Activated CD8-positive, alpha-beta T cell treated with anti-CD3 and anti-CD28 coated beads, Interleukin-2, amount 10 ng/mL, durations not matched to agents 7 days and 5 days (primary cell): ENCODE results near the gene MYMK. TPM values are rescaled to one million over a fixed set of nuclear protein-coding genes. Genes with fewer than 3 reads are reported as not detected.
A peak's percentile ranks its signal among the peaks of the same experiment; 100 is the strongest.

ENCODE experiments used
- ATAC-seq: fragments of 150-1000 bp; cut with Tn5 transposase; one replicate; pipeline ENCODE4 v1.10.0; 2021; ENCODE audit warnings: moderate library complexity
- CTCF ChIA-PET: fragments of 350-600 bp; sonication (Branson Sonifier 250); formaldehyde crosslinking; loops from one replicate; lab custom pipeline; 2021; ENCODE audit warnings: antibody characterized with exemption; lab: Charles Lee
- POLR2A ChIA-PET: fragments of 350-600 bp; sonication (Branson Sonifier 250); formaldehyde crosslinking; loops from one replicate; lab custom pipeline; 2021; ENCODE audit warnings: antibody characterized with exemption; lab: Charles Lee
- DNase-seq: peaks from one replicate; pipeline ENCODE4 v3.0.0-alpha.2; 2020
- H3K27ac Mint-ChIP-seq: one replicate; pipeline ENCODE4 v1.8.0; 2021; ENCODE audit warnings: mild to moderate bottlenecking, mixed read lengths
- H3K27me3 Mint-ChIP-seq: one replicate; pipeline ENCODE4 v1.8.0; 2021; ENCODE audit warnings: low read depth, mixed read lengths
- H3K36me3 Mint-ChIP-seq: one replicate; pipeline ENCODE4 v1.8.0; 2021; ENCODE audit warnings: low read depth, mixed read lengths
- H3K4me1 Mint-ChIP-seq: one replicate; pipeline ENCODE4 v1.8.0; 2021; ENCODE audit warnings: low read depth, mixed read lengths
- H3K4me3 Mint-ChIP-seq: one replicate; pipeline ENCODE4 v1.8.0; 2021; ENCODE audit warnings: mild to moderate bottlenecking, mixed read lengths
- H3K9me3 Mint-ChIP-seq: one replicate; pipeline ENCODE4 v1.8.0; 2022; ENCODE audit warnings: mixed read lengths; ENCODE audit not compliant: insufficient read depth
- total RNA-seq, 2 experiments: library from RNA; stranded (reverse); gene quantifications; one replicate each; pipeline ENCODE4 v1.2.3, GENCODE V29; 2021

MYMK gene
- total RNA-seq, 2 experiments from 2014 or later = not detected

- ATAC-seq (no peak), DNase-seq (no peak)
- H3K4me1 Mint-ChIP-seq = no peaks in the 10 kb centered on the region
- H3K9me3 Mint-ChIP-seq = no peaks in the 10 kb centered on the region
- peaks cover 12% of the 10 kb centered on the region for H3K27me3 Mint-ChIP-seq
- H3K27ac Mint-ChIP-seq = no peak overlapping the region
- ChIA-PET POLR2A (no interaction called here), CTCF (no interaction called here)
- no peak overlapping the region for H3K4me3 Mint-ChIP-seq
- no peaks in the 10 kb centered on the region for H3K36me3 Mint-ChIP-seq
These were observed 14.4 kb upstream of the MYMK start for GRCh38 chr9:133538851-133539833.

DNA sequence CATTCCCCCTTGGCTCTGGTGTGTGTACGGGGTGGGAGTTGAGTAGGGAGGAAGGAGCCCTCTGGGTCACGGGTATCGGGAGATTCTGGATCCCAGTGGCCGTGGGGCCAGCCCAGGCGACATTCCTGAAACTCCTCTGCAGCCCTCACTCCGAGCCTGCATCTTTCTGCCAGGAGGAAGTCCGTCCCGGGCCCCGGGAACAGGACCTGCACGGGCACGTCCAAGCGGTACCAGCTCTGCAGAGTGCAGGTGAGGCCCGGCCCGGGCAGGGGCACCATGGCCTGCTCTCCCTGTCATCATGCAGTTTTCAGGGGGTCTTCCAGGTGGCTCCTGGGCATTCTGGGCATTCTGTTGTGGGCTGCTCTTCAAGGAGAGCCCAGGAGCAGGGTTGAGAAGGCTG is 13.4 kb upstream of the MYMK start:
- Mint-ChIP-seq H3K27me3 (peaks cover 20% of the 10 kb centered on the region), H3K27ac (no peak overlapping the region), H3K4me1 (peaks cover 4% of the 10 kb centered on the region), H3K36me3 (no peaks in the 10 kb centered on the region), H3K4me3 (no peak overlapping the region), H3K9me3 (no peaks in the 10 kb centered on the region)
- POLR2A ChIA-PET = no interaction called here
- CTCF ChIA-PET = no interaction called here
- DNase-seq (no peak), ATAC-seq (no peak)

- POLR2A ChIA-PET = no interaction called here
These were observed 12.5 kb upstream of the MYMK start for GRCh38 chr9:133537257-133537656.

GRCh38 chr9:133536536-133536935 is 11.8 kb upstream of the MYMK start:
- no peaks in the 10 kb centered on the region for H3K36me3 Mint-ChIP-seq
- no peaks in the 10 kb centered on the region for H3K9me3 Mint-ChIP-seq
- no peak overlapping the region for H3K4me3 Mint-ChIP-seq
- ChIA-PET POLR2A (no interaction called here), CTCF (no interaction called here)
- no peak overlapping the region for H3K27ac Mint-ChIP-seq
- H3K27me3 Mint-ChIP-seq = peaks cover 24% of the 10 kb centered on the region
- no peak for DNase-seq
- peaks cover 6% of the 10 kb centered on the region for H3K4me1 Mint-ChIP-seq
- no peak for ATAC-seq

More at GRCh38 chr9:133537257-133537656, 12.5 kb upstream of the MYMK start:
- no peaks in the 10 kb centered on the region for H3K36me3 Mint-ChIP-seq
- peaks cover 24% of the 10 kb centered on the region for H3K27me3 Mint-ChIP-seq
- no peak overlapping the region for H3K4me3 Mint-ChIP-seq
- no peaks in the 10 kb centered on the region for H3K9me3 Mint-ChIP-seq
- H3K4me1 Mint-ChIP-seq = peaks cover 6% of the 10 kb centered on the region
- CTCF ChIA-PET = no interaction called here
- no peak overlapping the region for H3K27ac Mint-ChIP-seq
- DNase-seq (no peak), ATAC-seq (no peak)

DNA sequence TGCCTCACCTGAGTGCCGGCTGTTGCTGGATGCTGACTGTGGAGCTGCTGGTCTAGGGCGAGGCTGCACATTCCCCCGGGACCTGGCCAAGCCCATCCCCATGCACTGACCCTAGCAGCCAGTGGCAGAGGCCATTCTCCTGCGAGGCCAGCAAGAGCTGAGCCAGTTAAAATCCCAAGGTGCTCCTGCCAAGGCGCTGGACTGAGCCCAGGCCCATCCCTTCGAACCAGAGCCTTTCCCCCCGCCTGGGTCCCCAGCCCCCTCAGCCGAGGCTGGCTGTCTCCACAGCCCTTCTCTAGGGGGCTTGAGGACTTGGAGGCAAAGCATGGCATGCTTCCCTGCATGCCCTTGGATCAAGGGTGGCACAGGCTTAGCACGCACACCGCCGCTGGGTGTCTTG is 11.3 kb upstream of the MYMK start:
- Mint-ChIP-seq H3K27ac (no peak overlapping the region), H3K27me3 (peaks cover 24% of the 10 kb centered on the region), H3K4me1 (peaks cover 6% of the 10 kb centered on the region), H3K36me3 (no peaks in the 10 kb centered on the region), H3K9me3 (no peaks in the 10 kb centered on the region), H3K4me3 (no peak overlapping the region)
- no peak for DNase-seq
- POLR2A ChIA-PET = no interaction called here
- CTCF ChIA-PET = no interaction called here
- ATAC-seq = no peak

GRCh38 chr9:133535306-133535877 is 10.6 kb upstream of the MYMK start:
- DNase-seq = no peak
- CTCF ChIA-PET = no interaction called here
- ATAC-seq = no peak
- POLR2A ChIA-PET = no interaction called here
- H3K27me3 Mint-ChIP-seq = peaks cover 24% of the 10 kb centered on the region
- no peaks in the 10 kb centered on the region for H3K9me3 Mint-ChIP-seq
- no peaks in the 10 kb centered on the region for H3K36me3 Mint-ChIP-seq
- peaks cover 6% of the 10 kb centered on the region for H3K4me1 Mint-ChIP-seq
- H3K4me3 Mint-ChIP-seq = no peak overlapping the region
- no peak overlapping the region for H3K27ac Mint-ChIP-seq

- H3K27ac Mint-ChIP-seq = no peak within 1 kb of the TSS
These were observed 9.9 kb upstream of the MYMK start, which contains the start of gene ADAMTSL2 for GRCh38 chr9:133534346-133535291. Gene ADAMTSL2 (plus strand): TSS chr9:133534704. CDS start chr9:133536713, 2,009 bp downstream.

DNA sequence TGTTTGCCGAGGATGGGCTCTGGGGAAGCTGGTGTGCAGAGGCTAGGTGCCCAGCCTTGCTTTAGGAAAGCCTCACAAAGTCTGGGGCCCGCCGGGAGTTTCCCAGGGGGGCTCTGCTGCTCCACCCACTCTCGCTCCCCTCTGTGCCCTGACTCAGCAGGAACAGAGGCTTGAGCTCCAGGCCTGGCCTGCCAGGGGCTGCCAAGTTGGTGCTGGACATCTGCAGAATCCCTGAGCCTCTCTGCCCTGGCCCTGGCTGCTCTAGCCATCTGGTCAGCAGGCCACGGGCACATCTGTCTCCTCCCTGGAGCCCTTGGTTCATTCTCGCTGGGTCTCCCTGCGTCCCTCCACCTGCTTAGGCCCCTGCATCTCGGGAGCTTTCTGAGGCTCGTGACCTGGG is 9.1 kb upstream of the MYMK start:
- ChIA-PET POLR2A (no interaction called here), CTCF (interaction anchor here (0.8 to 3.1 kb wide), 6 partner anchors 10 to 209 kb away, joined by 3 to 10 read pairs (median 4); partner anchors contain the start of gene SARDH)
- Mint-ChIP-seq H3K4me1 (peaks cover 6% of the 10 kb centered on the region), H3K4me3 (no peak overlapping the region), H3K27ac (no peak overlapping the region), H3K9me3 (no peaks in the 10 kb centered on the region), H3K36me3 (no peaks in the 10 kb centered on the region), H3K27me3 (peaks cover 19% of the 10 kb centered on the region)
- DNase-seq (no peak), ATAC-seq (no peak)

More at GRCh38 chr9:133534346-133535291, 9.9 kb upstream of the MYMK start, which contains the start of gene ADAMTSL2:
- peaks cover 24% of the 10 kb centered on the region for H3K27me3 Mint-ChIP-seq
- no peaks in the 10 kb centered on the region for H3K36me3 Mint-ChIP-seq
- no peak within 1 kb of the TSS for H3K4me3 Mint-ChIP-seq
- ChIA-PET POLR2A (no interaction called here), CTCF (interaction anchor here (1.3 to 1.9 kb wide), 3 partner anchors 174 to 208 kb away, joined by 3 to 6 read pairs (median 3); no protein-coding TSS in a partner anchor)
- DNase-seq (no peak), ATAC-seq (no peak)
- H3K4me1 Mint-ChIP-seq = peaks cover 6% of the 10 kb centered on the region
- H3K9me3 Mint-ChIP-seq = no peaks in the 10 kb centered on the region

GRCh38 chr9:133532937-133533668 is 8.3 kb upstream of the MYMK start:
- DNase-seq (peak; percentile 76), ATAC-seq (peak; percentile 48)
- Mint-ChIP-seq H3K4me3 (no peak overlapping the region), H3K36me3 (no peaks in the 10 kb centered on the region), H3K27ac (peak overlapping the region; percentile 24), H3K9me3 (no peaks in the 10 kb centered on the region), H3K27me3 (peaks cover 19% of the 10 kb centered on the region), H3K4me1 (peaks cover 6% of the 10 kb centered on the region)
- ChIA-PET POLR2A (no interaction called here), CTCF (interaction anchor here (0.8 to 3.1 kb wide), 6 partner anchors 10 to 210 kb away, joined by 3 to 10 read pairs (median 4); partner anchors contain the start of gene SARDH)

DNA sequence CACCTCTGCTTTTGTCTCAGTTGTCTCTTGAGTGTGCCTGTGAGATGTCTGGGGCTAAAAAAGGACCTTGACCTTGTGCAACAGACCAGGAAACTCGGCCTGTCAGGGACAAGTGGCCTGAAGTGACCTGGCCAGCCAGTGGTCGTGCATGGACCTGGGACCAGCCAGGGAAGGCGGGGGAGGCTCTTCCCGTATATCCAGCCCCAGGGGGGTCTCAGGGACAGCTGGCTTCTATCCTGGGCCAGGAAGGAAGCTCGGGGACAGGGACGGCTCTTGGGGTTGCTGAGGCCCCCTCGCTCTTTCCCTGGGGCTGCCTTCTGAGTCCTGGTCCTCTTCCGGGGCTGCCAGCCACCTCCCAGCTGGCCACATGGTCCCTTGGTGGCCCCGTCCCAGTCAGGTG is 6.5 kb upstream of the MYMK start:
- Mint-ChIP-seq H3K27ac (no peak overlapping the region), H3K9me3 (no peaks in the 10 kb centered on the region), H3K4me3 (no peak overlapping the region), H3K27me3 (peaks cover 19% of the 10 kb centered on the region), H3K4me1 (peaks cover 6% of the 10 kb centered on the region), H3K36me3 (no peaks in the 10 kb centered on the region)
- ChIA-PET CTCF (interaction anchor here (3.1 kb wide), 1 partner anchor 196 kb away, joined by 10 read pairs; no protein-coding TSS in a partner anchor), POLR2A (no interaction called here)
- DNase-seq = no peak
- ATAC-seq = no peak
